Measurements from ENCODE around the gene ZKSCAN1.

- no peak for TF ChIP-seq CTCF (conservative IDR thresholded peaks at IDR 0.05; ENCODE audit: low read depth, low read length)
- no peak for TF ChIP-seq EZH2 (IDR thresholded peaks at IDR 0.05; ENCODE audit: borderline replicate concordance, low read depth, low read length, poor library complexity, severe bottlenecking)
Observed at GRCh38 chr7:100029596-100029995, 14.2 kb downstream of the ZKSCAN1 start.

Measured in A673 (cell line).